Memory B cell (primary cell): ENCODE results near the gene SORL1.

ENCODE experiments used
- ATAC-seq: fragments of 150-1000 bp; cut with Tn5 transposase; 2 replicates; pipeline ENCODE4 v1.10.0; 2021; ENCODE audit warnings: low read depth, mild to moderate bottlenecking, moderate library complexity
- DNase-seq, 2 donors: peaks; one replicate each; pipeline ENCODE4 v3.0.0; 2022; ENCODE audit warnings: low spot score in 2 of 2
- H3K27ac Mint-ChIP-seq: one replicate; pipeline ENCODE4 v1.8.0; 2022; ENCODE audit warnings: mild to moderate bottlenecking, moderate library complexity, mixed read lengths
- H3K27me3 Mint-ChIP-seq: one replicate; pipeline ENCODE4 v1.8.0; 2022; ENCODE audit warnings: mixed read lengths
- H3K36me3 Mint-ChIP-seq: one replicate; pipeline ENCODE4 v1.8.0; 2022; ENCODE audit warnings: mild to moderate bottlenecking, mixed read lengths
- H3K4me1 Mint-ChIP-seq: one replicate; pipeline ENCODE4 v1.8.0; 2022; ENCODE audit warnings: mixed read lengths
- H3K4me3 Mint-ChIP-seq: one replicate; pipeline ENCODE4 v1.8.0; 2022; ENCODE audit warnings: mild to moderate bottlenecking, moderate library complexity, mixed read lengths
- H3K9me3 Mint-ChIP-seq: one replicate; pipeline ENCODE4 v1.8.0; 2022; ENCODE audit warnings: mixed read lengths

The SORL1 gene

GRCh38 chr11:121523581-121524232, 71.6 kb downstream of the SORL1 start:
- H3K27ac Mint-ChIP-seq: no peak overlapping the region

GRCh38 chr11:121524233-121524631, 72.1 kb downstream of the SORL1 start:
- Mint-ChIP-seq H3K36me3 (peaks cover 16% of the 10 kb centered on the region), H3K27ac (no peak overlapping the region), H3K4me1 (peaks cover 7% of the 10 kb centered on the region)

More at GRCh38 chr11:121523581-121524232, 71.6 kb downstream of the SORL1 start:
- no peak for ATAC-seq
- DNase-seq: no peak
- Mint-ChIP-seq H3K9me3 (peaks cover 6% of the 10 kb centered on the region), H3K4me1 (peaks cover 7% of the 10 kb centered on the region), H3K36me3 (peaks cover 16% of the 10 kb centered on the region), H3K27me3 (no peaks in the 10 kb centered on the region), H3K4me3 (no peak overlapping the region)

GRCh38 chr11:121525376-121525775, 73.3 kb downstream of the SORL1 start:
- Mint-ChIP-seq H3K4me1 (peaks cover 7% of the 10 kb centered on the region), H3K27ac (no peak overlapping the region), H3K9me3 (peaks cover 13% of the 10 kb centered on the region), H3K4me3 (no peak overlapping the region), H3K36me3 (peaks cover 26% of the 10 kb centered on the region), H3K27me3 (no peaks in the 10 kb centered on the region)
- DNase-seq (no peak), ATAC-seq (no peak)

More at GRCh38 chr11:121524233-121524631, 72.1 kb downstream of the SORL1 start:
- no peak for ATAC-seq
- no peak for DNase-seq
- Mint-ChIP-seq H3K9me3 (peaks cover 6% of the 10 kb centered on the region), H3K27me3 (no peaks in the 10 kb centered on the region), H3K4me3 (no peak overlapping the region)

- peaks cover 1% of the 10 kb centered on the region for H3K27me3 Mint-ChIP-seq
- no peak overlapping the region for H3K27ac Mint-ChIP-seq
- no peak overlapping the region for H3K4me3 Mint-ChIP-seq
- peaks cover 13% of the 10 kb centered on the region for H3K9me3 Mint-ChIP-seq
- ATAC-seq (no peak), DNase-seq (no peak)
- H3K36me3 Mint-ChIP-seq: peaks cover 22% of the 10 kb centered on the region
- H3K4me1 Mint-ChIP-seq: no peaks in the 10 kb centered on the region
These were observed 78.1 kb downstream of the SORL1 start for GRCh38 chr11:121530257-121530656.

GRCh38 chr11:121533601-121534000, 81.5 kb downstream of the SORL1 start:
- Mint-ChIP-seq H3K27ac (no peak overlapping the region), H3K27me3 (peaks cover 6% of the 10 kb centered on the region), H3K36me3 (peaks cover 18% of the 10 kb centered on the region), H3K4me1 (peaks cover 7% of the 10 kb centered on the region), H3K4me3 (no peak overlapping the region), H3K9me3 (peaks cover 10% of the 10 kb centered on the region)
- DNase-seq (no peak), ATAC-seq (no peak)

GRCh38 chr11:121534131-121535093, 82.3 kb downstream of the SORL1 start:
- no peak overlapping the region for H3K4me3 Mint-ChIP-seq
- no peak overlapping the region for H3K27ac Mint-ChIP-seq
- H3K4me1 Mint-ChIP-seq: peaks cover 10% of the 10 kb centered on the region
- ATAC-seq: no peak
- DNase-seq: no peak
- H3K27me3 Mint-ChIP-seq: peaks cover 7% of the 10 kb centered on the region
- peaks cover 10% of the 10 kb centered on the region for H3K9me3 Mint-ChIP-seq
- peaks cover 18% of the 10 kb centered on the region for H3K36me3 Mint-ChIP-seq

- H3K4me3 Mint-ChIP-seq: no peak overlapping the region
- H3K4me1 Mint-ChIP-seq: peaks cover 10% of the 10 kb centered on the region
- H3K27me3 Mint-ChIP-seq: peaks cover 7% of the 10 kb centered on the region
- H3K27ac Mint-ChIP-seq: no peak overlapping the region
- peaks cover 4% of the 10 kb centered on the region for H3K9me3 Mint-ChIP-seq
- H3K36me3 Mint-ChIP-seq: peaks cover 10% of the 10 kb centered on the region
- DNase-seq: no peak
- no peak for ATAC-seq
These were observed 83.1 kb downstream of the SORL1 start for GRCh38 chr11:121535129-121535796.

GRCh38 chr11:121536126-121536525, 84.0 kb downstream of the SORL1 start:
- H3K9me3 Mint-ChIP-seq: no peaks in the 10 kb centered on the region
- ATAC-seq: no peak
- no peak overlapping the region for H3K4me3 Mint-ChIP-seq
- H3K27me3 Mint-ChIP-seq: peaks cover 7% of the 10 kb centered on the region
- no peak overlapping the region for H3K27ac Mint-ChIP-seq
- peaks cover 10% of the 10 kb centered on the region for H3K4me1 Mint-ChIP-seq
- H3K36me3 Mint-ChIP-seq: peaks cover 5% of the 10 kb centered on the region
- DNase-seq: no peak

- no peak overlapping the region for H3K27ac Mint-ChIP-seq
- DNase-seq: no peak
- H3K9me3 Mint-ChIP-seq: no peaks in the 10 kb centered on the region
- peaks cover 8% of the 10 kb centered on the region for H3K27me3 Mint-ChIP-seq
- H3K4me3 Mint-ChIP-seq: no peak overlapping the region
- H3K4me1 Mint-ChIP-seq: peaks cover 10% of the 10 kb centered on the region
- no peaks in the 10 kb centered on the region for H3K36me3 Mint-ChIP-seq
- no peak for ATAC-seq
These were observed 85.9 kb downstream of the SORL1 start for GRCh38 chr11:121538054-121538453.

GRCh38 chr11:121539000-121539399, 86.9 kb downstream of the SORL1 start:
- H3K36me3 Mint-ChIP-seq: no peaks in the 10 kb centered on the region
- no peak overlapping the region for H3K27ac Mint-ChIP-seq
- H3K4me3 Mint-ChIP-seq: no peak overlapping the region
- H3K27me3 Mint-ChIP-seq: peaks cover 8% of the 10 kb centered on the region
- peaks cover 12% of the 10 kb centered on the region for H3K4me1 Mint-ChIP-seq
- no peak for DNase-seq
- ATAC-seq: no peak
- no peaks in the 10 kb centered on the region for H3K9me3 Mint-ChIP-seq

- no peak overlapping the region for H3K4me3 Mint-ChIP-seq
- H3K27ac Mint-ChIP-seq: no peak overlapping the region
- peaks cover 7% of the 10 kb centered on the region for H3K27me3 Mint-ChIP-seq
These were observed 88.5 kb downstream of the SORL1 start for GRCh38 chr11:121540627-121541026.

GRCh38 chr11:121543836-121544380, 91.8 kb downstream of the SORL1 start:
- DNase-seq: no peak
- peaks cover 2% of the 10 kb centered on the region for H3K27me3 Mint-ChIP-seq
- no peak overlapping the region for H3K27ac Mint-ChIP-seq
- H3K4me1 Mint-ChIP-seq: peaks cover 9% of the 10 kb centered on the region
- no peak overlapping the region for H3K4me3 Mint-ChIP-seq
- H3K9me3 Mint-ChIP-seq: no peaks in the 10 kb centered on the region
- ATAC-seq: peak; percentile 77
- H3K36me3 Mint-ChIP-seq: peaks cover 4% of the 10 kb centered on the region

More at GRCh38 chr11:121540627-121541026, 88.5 kb downstream of the SORL1 start:
- ATAC-seq (no peak), DNase-seq (no peak)
- Mint-ChIP-seq H3K9me3 (no peaks in the 10 kb centered on the region), H3K36me3 (no peaks in the 10 kb centered on the region), H3K4me1 (peaks cover 16% of the 10 kb centered on the region)

GRCh38 chr11:121544956-121545355, 92.8 kb downstream of the SORL1 start:
- ATAC-seq (no peak), DNase-seq (no peak)
- Mint-ChIP-seq H3K9me3 (no peaks in the 10 kb centered on the region), H3K36me3 (peaks cover 4% of the 10 kb centered on the region), H3K4me1 (peaks cover 6% of the 10 kb centered on the region), H3K27me3 (peaks cover 1% of the 10 kb centered on the region), H3K4me3 (no peak overlapping the region), H3K27ac (no peak overlapping the region)

GRCh38 chr11:121547574-121547973, 95.5 kb downstream of the SORL1 start:
- Mint-ChIP-seq H3K9me3 (no peaks in the 10 kb centered on the region), H3K4me3 (no peak overlapping the region), H3K27me3 (no peaks in the 10 kb centered on the region), H3K36me3 (peaks cover 7% of the 10 kb centered on the region), H3K4me1 (peaks cover 11% of the 10 kb centered on the region), H3K27ac (no peak overlapping the region)
- DNase-seq: no peak
- no peak for ATAC-seq
